ENCODE data around the gene DPYSL5. TPM values are rescaled to one million over a fixed set of nuclear protein-coding genes. Genes with fewer than 3 reads are reported as not detected.

DPYSL5 gene
- total RNA-seq, 4 donors from 2014 or later = 0.40 to 2.4 TPM; not detected in 2

DNA sequence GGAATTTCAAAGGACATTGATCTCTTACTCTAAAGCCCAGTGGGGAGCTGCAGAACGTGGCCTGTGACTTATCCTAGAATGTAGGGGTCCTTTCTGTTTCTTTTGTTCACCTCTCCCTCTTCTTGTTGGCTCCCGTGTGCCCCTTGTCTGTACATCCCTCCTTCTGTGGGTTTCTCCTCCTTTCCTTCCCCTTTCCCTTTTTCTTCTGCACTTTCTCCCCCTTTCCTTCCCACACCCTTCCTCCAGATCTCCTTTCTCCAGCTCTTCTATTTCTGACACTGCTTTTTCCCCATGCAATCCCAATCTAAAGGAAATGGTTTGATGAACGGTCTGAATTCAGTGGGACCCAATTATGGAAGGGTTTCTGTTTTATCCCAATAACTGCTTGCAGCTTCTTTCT, 87.1 kb downstream of the DPYSL5 start:
- Histone ChIP-seq H3K36me3 (no peaks in the 10 kb centered on the region), H3K9me3 (no peaks in the 10 kb centered on the region), H3K27ac (no peak overlapping the region), H3K4me1 (no peaks in the 10 kb centered on the region), H3K4me3 (no peak overlapping the region), H3K27me3 (peaks cover 22% of the 10 kb centered on the region)
- TF ChIP-seq EP300 (IDR thresholded peaks at IDR 0.05) (no peak), POLR2A (IDR thresholded peaks at IDR 0.05) (no peak), POLR2AphosphoS5 (IDR thresholded peaks at IDR 0.05) (no peak)
- TF ChIP-seq, protein P1, sequence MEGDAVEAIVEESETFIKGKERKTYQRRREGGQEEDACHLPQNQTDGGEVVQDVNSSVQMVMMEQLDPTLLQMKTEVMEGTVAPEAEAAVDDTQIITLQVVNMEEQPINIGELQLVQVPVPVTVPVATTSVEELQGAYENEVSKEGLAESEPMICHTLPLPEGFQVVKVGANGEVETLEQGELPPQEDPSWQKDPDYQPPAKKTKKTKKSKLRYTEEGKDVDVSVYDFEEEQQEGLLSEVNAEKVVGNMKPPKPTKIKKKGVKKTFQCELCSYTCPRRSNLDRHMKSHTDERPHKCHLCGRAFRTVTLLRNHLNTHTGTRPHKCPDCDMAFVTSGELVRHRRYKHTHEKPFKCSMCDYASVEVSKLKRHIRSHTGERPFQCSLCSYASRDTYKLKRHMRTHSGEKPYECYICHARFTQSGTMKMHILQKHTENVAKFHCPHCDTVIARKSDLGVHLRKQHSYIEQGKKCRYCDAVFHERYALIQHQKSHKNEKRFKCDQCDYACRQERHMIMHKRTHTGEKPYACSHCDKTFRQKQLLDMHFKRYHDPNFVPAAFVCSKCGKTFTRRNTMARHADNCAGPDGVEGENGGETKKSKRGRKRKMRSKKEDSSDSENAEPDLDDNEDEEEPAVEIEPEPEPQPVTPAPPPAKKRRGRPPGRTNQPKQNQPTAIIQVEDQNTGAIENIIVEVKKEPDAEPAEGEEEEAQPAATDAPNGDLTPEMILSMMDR (IDR thresholded peaks at IDR 0.05) = no peak
- 44 to 49% methylated on average over 1 to 3 of the region's 3 CpGs for whole genome bisulfite sequencing, 2 donors (ENCODE audit: low coverage in 1 of 2)
- ATAC-seq = no peak

DNA sequence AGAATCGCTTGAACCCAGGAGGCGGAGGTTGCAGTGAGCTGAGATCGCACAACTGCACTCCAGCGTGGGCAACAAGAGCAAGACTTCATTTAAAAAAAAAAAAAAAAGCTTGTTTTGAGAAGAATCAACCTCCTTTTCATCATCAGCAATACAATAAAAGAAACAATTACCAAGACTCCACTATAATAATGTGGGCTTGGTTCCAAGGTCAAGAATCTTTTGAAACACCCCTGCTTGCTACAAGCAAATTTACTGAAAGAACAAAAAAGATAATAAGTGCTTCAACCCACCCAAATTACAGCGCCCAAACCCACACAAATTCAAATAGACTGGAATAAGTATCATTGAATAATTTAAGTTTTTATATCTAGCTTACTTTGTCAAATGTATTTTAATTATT, 88.9 kb downstream of the DPYSL5 start:
- no peak for TF ChIP-seq EP300 (IDR thresholded peaks at IDR 0.05)
- TF ChIP-seq, protein P1 (IDR thresholded peaks at IDR 0.05) = no peak
- TF ChIP-seq POLR2AphosphoS5 (IDR thresholded peaks at IDR 0.05) = no peak
- TF ChIP-seq POLR2A (IDR thresholded peaks at IDR 0.05) = no peak
- H3K27ac ChIP-seq = no peak overlapping the region
- WGBS, 2 donors (ENCODE audit: low coverage in 1 of 2) = 85 to 94% methylated on average over 2 to 3 of the region's 5 CpGs
- no peak overlapping the region for H3K4me3 ChIP-seq
- ATAC-seq = no peak
- H3K36me3 ChIP-seq = no peaks in the 10 kb centered on the region
- H3K27me3 ChIP-seq = peaks cover 10% of the 10 kb centered on the region
- H3K4me1 ChIP-seq = no peaks in the 10 kb centered on the region
- H3K9me3 ChIP-seq = no peaks in the 10 kb centered on the region

DNA sequence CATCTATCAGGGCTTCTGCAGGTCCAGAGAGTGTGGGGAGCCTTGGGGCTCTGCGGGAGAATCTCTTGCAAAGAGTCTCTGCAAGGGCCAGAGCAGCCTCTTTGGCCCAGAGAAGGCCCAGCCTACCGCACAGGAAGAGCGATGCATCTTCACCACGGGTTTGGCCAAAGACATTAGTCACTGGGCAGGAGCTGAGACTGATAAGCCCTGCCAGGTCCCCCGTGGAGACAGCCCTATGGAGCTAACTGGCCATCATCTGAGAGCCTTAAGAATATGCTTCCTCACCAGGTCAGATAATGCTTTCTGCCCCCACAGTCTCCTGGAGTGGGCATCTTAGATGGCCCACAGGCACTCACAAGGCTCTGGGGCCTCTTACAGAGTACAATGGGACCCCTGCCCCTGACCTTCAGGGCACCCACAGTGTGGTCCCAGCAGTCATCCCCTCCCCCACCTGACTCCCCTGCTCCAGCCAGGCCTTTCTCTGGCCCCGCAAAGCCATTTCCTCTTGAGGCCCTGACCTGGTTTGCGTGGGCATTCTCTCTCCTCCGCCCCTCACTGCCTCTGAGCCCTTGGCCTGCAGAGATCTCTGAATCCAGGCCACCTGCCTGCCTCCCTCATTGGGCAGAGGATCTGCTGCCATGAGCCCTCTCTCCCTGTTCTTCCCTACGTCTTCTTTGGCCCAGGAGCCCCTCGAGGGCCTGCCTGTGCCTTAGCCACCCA, 90.6 kb downstream of the DPYSL5 start:
- no peak for ATAC-seq
- no peak overlapping the region for H3K4me3 ChIP-seq
- H3K36me3 ChIP-seq = no peaks in the 10 kb centered on the region
- H3K27ac ChIP-seq = no peak overlapping the region
- no peaks in the 10 kb centered on the region for H3K4me1 ChIP-seq
- WGBS, 2 donors (ENCODE audit: low coverage in 1 of 2) = 69 to 80% methylated on average over 2 to 4 of the region's 10 CpGs
- H3K9me3 ChIP-seq = no peaks in the 10 kb centered on the region
- TF ChIP-seq POLR2A (IDR thresholded peaks at IDR 0.05) = no peak
- no peak for TF ChIP-seq EP300 (IDR thresholded peaks at IDR 0.05)
- no peak for TF ChIP-seq POLR2AphosphoS5 (IDR thresholded peaks at IDR 0.05)
- peaks cover 25% of the 10 kb centered on the region for H3K27me3 ChIP-seq

DNA sequence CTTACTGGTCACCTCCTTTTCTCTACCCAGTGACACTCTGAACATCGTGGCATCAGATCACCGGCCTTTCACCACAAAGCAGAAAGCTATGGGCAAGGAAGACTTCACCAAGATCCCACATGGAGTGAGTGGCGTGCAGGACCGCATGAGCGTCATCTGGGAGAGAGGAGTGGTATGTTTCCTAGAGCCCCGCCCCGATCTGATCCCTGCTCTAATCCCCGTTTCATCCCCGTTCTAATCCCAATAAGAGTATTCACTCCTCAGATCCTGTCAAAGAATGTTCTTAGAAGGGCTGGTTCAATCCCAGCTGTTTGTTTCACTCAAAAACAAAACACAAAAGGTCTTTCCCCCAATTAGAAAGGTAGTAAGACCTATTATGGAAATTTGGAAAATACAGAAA, 92.1 kb downstream of the DPYSL5 start:
- Histone ChIP-seq H3K36me3 (no peaks in the 10 kb centered on the region), H3K27ac (no peak overlapping the region), H3K4me3 (no peak overlapping the region), H3K9me3 (no peaks in the 10 kb centered on the region), H3K4me1 (no peaks in the 10 kb centered on the region), H3K27me3 (peaks cover 40% of the 10 kb centered on the region)
- TF ChIP-seq POLR2A (IDR thresholded peaks at IDR 0.05) = no peak
- no peak for TF ChIP-seq POLR2AphosphoS5 (IDR thresholded peaks at IDR 0.05)
- TF ChIP-seq, protein P1 (IDR thresholded peaks at IDR 0.05) = no peak
- TF ChIP-seq EP300 (IDR thresholded peaks at IDR 0.05) = no peak
- no peak for ATAC-seq
- 83 to 91% methylated on average over 6 to 7 of the region's 9 CpGs for WGBS, 2 donors (ENCODE audit: low coverage in 1 of 2)

DNA sequence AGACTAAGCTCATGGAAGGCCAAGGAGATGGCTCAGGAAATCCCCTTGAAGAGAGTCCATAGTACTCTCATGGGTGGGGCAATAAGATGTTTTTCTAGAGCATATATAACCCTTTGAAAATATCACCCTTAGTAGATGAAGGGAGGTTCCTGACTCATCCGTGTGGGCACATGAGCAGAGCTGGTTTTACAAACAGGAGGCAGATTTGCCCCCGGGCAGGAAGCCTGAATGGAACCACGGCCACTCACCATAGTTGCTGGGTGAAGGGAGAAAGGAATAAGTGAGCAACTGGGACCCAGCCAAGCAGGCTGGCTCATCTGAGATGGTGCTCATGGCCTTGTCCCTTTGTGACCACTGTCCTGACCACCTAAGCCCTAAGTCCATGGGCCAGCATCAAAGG, 93.6 kb downstream of the DPYSL5 start:
- TF ChIP-seq POLR2A (IDR thresholded peaks at IDR 0.05) = no peak
- H3K27ac ChIP-seq = no peak overlapping the region
- ATAC-seq = no peak
- H3K27me3 ChIP-seq = peaks cover 42% of the 10 kb centered on the region
- 76 to 100% methylated on average over 1 to 3 of the region's 3 CpGs for WGBS, 2 donors (ENCODE audit: low coverage in 1 of 2)
- no peak overlapping the region for H3K4me3 ChIP-seq
- no peaks in the 10 kb centered on the region for H3K36me3 ChIP-seq
- H3K4me1 ChIP-seq = no peaks in the 10 kb centered on the region
- no peaks in the 10 kb centered on the region for H3K9me3 ChIP-seq
